Body of pancreas (tissue), 4 donors: ENCODE results near the gene EVA1B. TPM values are rescaled to one million over a fixed set of nuclear protein-coding genes. Genes with fewer than 3 reads are reported as not detected.

Experiments used
- ATAC-seq: fragments of 150-250 bp; one replicate; pipeline ENCODE4 v1.9.1; 2016
- DNase-seq, 4 donors: peaks; one replicate each; pipeline ENCODE4 v3.0.0-alpha.2; 2019
- H3K27ac ChIP-seq, 4 donors: fragments of 200-600 bp; sonication (generic); 1 replicate in 3 of 4; 2 replicates in 1 of 4; pipeline versions ENCODE4 v1.5.1 to v1.6.1; 2016 to 2019; ENCODE audit warnings: mild to moderate bottlenecking in 1 of 4, mixed read lengths in 1 of 4, moderate library complexity in 1 of 4
- H3K27me3 ChIP-seq, 2 donors: fragments of 200-600 bp; sonication (generic); one replicate each; pipeline ENCODE4 v1.6.0; 2016; ENCODE audit warnings: mild to moderate bottlenecking in 1 of 2
- H3K36me3 ChIP-seq, 2 donors: fragments of 200-600 bp; sonication (generic); replicated peaks in 1 of 2; 2 replicates each; pipeline ENCODE4 v1.5.1; 2016; ENCODE audit warnings: low read depth in 2 of 2; ENCODE audit not compliant: insufficient read depth in 1 of 2
- H3K4me1 ChIP-seq: fragments of 200-600 bp; sonication (generic); one replicate; pipeline ENCODE4 v1.6.0; 2016
- H3K4me3 ChIP-seq, 2 donors: fragments of 200-600 bp; sonication (generic); 1 replicate in 1 of 2; 2 replicates in 1 of 2; pipeline ENCODE4 v1.5.1; 2016 to 2019
- H3K9me3 ChIP-seq, 3 donors: fragments of 200-600 bp; sonication (generic); 1 replicate in 2 of 3; 2 replicates in 1 of 3; pipeline ENCODE4 v1.5.1; 2016
- POLR2A ChIP-seq, 3 donors: fragments of 450-650 bp; IDR thresholded peaks; one replicate each; pipeline ENCODE4 v1.6.1; 2016; ENCODE audit warnings: antibody characterized with exemption in 3 of 3, mild to moderate bottlenecking in 2 of 3
- WGBS, 2 donors: methylation state at CpG; one replicate each; pipeline ENCODE4 v1.1.5; 2017; 5-methylcytosine and 5-hydroxymethylcytosine counted together
- intact Hi-C: fragments of 100-400 bp; cut with DNase I; formaldehyde crosslinking; loops from one replicate; pipeline ENCODE4 v1.15.1; 2023
- total RNA-seq, 2 donors: library from RNA; depleted of rRNA; stranded (reverse); fragments of >200 nt; gene quantifications; one replicate each; pipeline ENCODE4 v1.1.0, GENCODE V29; 2016
- TF ChIP-seq, protein P1 (sequence below), 7 experiments: fragments of 450-650 bp in 4 of 7; fragments of 200-600 bp in 3 of 7; sonication (generic) in 3 of 7; IDR thresholded peaks; one replicate each; pipeline ENCODE4 v1.5.1; 2016 to 2019; ENCODE audit warnings: antibody characterized with exemption in 7 of 7

Gene EVA1B
- total RNA-seq, 2 donors from 2014 or later, result 32.2 to 32.3 TPM

DNA sequence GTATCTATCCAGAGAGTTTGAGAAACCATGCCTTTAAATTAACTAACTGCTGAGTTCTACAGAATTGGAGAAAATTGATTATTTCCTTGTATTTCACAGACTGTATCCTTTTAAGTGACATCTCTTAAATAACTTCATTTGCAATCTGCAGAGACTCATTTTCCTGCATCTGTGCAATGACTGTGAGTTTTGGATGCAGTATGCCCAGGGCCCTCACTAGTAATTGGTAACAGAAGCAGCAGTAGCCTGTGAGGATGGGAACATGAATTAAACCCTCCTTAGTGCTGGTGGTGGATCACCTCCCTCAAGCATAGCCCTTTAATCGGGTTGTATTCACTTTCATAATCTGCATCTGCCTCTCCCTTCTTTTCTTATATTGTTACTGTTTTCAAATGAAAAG lies 38.9 kb downstream of the EVA1B start:
- TF ChIP-seq, protein P1, sequence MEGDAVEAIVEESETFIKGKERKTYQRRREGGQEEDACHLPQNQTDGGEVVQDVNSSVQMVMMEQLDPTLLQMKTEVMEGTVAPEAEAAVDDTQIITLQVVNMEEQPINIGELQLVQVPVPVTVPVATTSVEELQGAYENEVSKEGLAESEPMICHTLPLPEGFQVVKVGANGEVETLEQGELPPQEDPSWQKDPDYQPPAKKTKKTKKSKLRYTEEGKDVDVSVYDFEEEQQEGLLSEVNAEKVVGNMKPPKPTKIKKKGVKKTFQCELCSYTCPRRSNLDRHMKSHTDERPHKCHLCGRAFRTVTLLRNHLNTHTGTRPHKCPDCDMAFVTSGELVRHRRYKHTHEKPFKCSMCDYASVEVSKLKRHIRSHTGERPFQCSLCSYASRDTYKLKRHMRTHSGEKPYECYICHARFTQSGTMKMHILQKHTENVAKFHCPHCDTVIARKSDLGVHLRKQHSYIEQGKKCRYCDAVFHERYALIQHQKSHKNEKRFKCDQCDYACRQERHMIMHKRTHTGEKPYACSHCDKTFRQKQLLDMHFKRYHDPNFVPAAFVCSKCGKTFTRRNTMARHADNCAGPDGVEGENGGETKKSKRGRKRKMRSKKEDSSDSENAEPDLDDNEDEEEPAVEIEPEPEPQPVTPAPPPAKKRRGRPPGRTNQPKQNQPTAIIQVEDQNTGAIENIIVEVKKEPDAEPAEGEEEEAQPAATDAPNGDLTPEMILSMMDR (IDR thresholded peaks at IDR 0.05), result no peak
- no peak for TF ChIP-seq POLR2A (IDR thresholded peaks at IDR 0.05)
- intact Hi-C loops, result loop anchor here (10.0 kb wide), 1 partner anchor 90 kb away; no protein-coding TSS in a partner anchor

DNA sequence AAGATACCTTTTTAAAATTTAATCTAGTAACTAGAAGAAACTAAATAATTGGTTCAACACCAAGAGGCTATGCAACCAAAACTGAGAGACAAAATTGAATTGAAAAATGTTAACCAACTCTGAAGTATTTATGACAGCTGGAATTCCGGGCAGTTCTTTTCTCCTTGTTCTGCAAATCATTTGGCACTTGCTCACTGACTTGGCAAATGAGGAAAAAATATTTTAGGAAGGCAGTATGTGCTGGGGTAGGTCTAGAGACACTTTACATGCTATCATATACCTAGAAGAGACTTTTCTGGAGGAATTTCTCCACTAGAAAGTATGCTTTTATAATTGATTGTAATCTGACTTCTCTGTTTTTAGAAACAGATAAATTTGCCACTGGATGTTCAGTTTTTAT lies 39.4 kb downstream of the EVA1B start:
- Histone ChIP-seq H3K9me3 (no peaks in the 10 kb centered on the region), H3K27me3 (no peaks in the 10 kb centered on the region), H3K36me3 (peaks cover 6 to 27% of the 10 kb centered on the region in 2 donors), H3K4me3 (no peak overlapping the region), H3K4me1 (peaks cover 19% of the 10 kb centered on the region), H3K27ac (peak overlapping the region in 1 of 4 donors; percentile 55)
- no peak for ATAC-seq
- no peak for TF ChIP-seq POLR2A (IDR thresholded peaks at IDR 0.05)
- TF ChIP-seq, protein P1 (IDR thresholded peaks at IDR 0.05), result no peak
- intact Hi-C loops, result loop anchor here (10.0 kb wide), 1 partner anchor 89 kb away; no protein-coding TSS in a partner anchor
- WGBS, 2 donors, result 41 to 56% methylated on average over 1 of the region's 1 CpG
- no peak for DNase-seq

More for the DNA sequence above, 38.9 kb downstream of the EVA1B start:
- DNase-seq (no peak), ATAC-seq (no peak)
- Histone ChIP-seq H3K9me3 (no peaks in the 10 kb centered on the region), H3K27ac (peak overlapping the region in 1 of 4 donors; percentile 55), H3K4me3 (no peak overlapping the region), H3K4me1 (peaks cover 14% of the 10 kb centered on the region), H3K27me3 (no peaks in the 10 kb centered on the region), H3K36me3 (peaks cover 6 to 29% of the 10 kb centered on the region in 2 donors)
- WGBS, 2 donors, result 46 to 55% methylated on average over 1 of the region's 1 CpG

DNA sequence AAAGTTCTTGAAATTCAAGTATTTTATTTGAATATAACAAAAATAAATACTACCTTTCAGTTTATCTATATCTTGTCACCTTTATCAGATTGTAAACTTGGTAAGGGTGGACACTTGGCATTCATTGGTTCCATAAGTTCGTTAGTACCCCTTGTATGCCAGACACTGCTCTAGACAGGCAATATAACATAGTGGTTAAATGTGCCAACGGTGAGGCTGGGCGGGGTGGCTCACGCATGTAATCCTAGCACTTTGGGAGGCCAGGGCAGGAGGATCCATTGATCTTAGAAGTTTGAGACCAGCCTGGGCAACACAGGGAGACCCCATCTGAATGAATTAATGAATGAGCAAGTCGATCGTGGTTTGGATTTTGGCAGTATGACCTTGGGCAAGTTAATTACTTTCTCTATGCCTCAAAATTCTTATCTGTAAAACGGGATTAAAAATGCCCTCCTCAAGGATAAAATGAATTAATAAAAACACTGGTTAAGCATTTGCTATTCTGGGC lies 43.6 kb downstream of the EVA1B start:
- no peaks in the 10 kb centered on the region for H3K27me3 ChIP-seq
- WGBS, 2 donors, result 43% methylated on average over 7 of the region's 7 CpGs
- no peak overlapping the region for H3K4me3 ChIP-seq
- intact Hi-C loops, result loop anchor here (10.0 kb wide), 1 partner anchor 85 kb away; no protein-coding TSS in a partner anchor
- ATAC-seq, result no peak
- peak overlapping the region in 1 of 4 donors; percentile 47 for H3K27ac ChIP-seq
- TF ChIP-seq, protein P1 (IDR thresholded peaks at IDR 0.05), result no peak
- no peak for TF ChIP-seq POLR2A (IDR thresholded peaks at IDR 0.05)
- peaks cover 0 to 9% of the 10 kb centered on the region in 2 donors for H3K36me3 ChIP-seq
- H3K4me1 ChIP-seq, result peaks cover 21% of the 10 kb centered on the region
- H3K9me3 ChIP-seq, result no peaks in the 10 kb centered on the region
- DNase-seq, result no peak

DNA sequence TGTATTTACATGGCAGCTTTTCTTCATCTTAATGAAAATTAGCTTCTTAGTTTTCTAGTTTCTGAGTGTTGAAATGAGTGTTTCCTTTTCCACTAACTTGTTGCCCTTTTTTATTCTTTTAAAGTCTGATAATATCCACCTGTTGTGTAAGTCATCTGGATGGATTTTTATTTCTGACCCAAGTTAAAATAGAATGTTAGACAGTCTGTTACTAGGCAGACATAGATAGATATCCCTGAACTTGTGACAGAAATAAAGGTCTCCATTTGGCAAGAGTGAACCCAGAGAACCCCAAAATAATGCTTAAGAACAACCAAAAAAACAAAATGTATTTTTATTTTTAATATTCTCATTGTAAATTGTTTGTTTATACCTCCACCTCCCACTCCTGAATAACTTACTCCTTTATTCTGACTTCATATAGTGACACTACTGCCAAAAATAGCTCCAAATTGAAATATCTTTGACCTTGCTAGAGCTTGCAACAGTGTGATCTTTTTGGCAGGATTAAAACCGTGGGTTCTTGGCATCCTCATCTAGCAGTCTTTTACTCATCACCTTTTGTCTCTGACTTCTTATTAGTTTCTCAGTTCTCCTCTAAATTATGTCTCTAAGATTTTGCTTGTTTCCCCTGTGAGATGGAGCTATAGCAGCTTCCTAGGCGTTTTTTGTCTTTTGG lies 44.2 kb downstream of the EVA1B start:
- Histone ChIP-seq H3K27ac (peak overlapping the region in 1 of 4 donors; percentile 47), H3K4me1 (peaks cover 18% of the 10 kb centered on the region), H3K9me3 (no peaks in the 10 kb centered on the region), H3K27me3 (no peaks in the 10 kb centered on the region), H3K36me3 (peaks cover 0 to 7% of the 10 kb centered on the region in 2 donors), H3K4me3 (no peak overlapping the region)
- TF ChIP-seq, protein P1 (IDR thresholded peaks at IDR 0.05), result no peak
- no peak for TF ChIP-seq POLR2A (IDR thresholded peaks at IDR 0.05)
- intact Hi-C loops, result no loop called here
- 13 to 23% methylated on average over 2 of the region's 2 CpGs for whole genome bisulfite sequencing, 2 donors
- DNase-seq, result no peak
- ATAC-seq, result no peak
